Activated B cell treated with CpG ODN at 0.5 μM for 24 hours (primary cell): ENCODE results near the gene ZBTB46. TPM values are rescaled to one million over a fixed set of nuclear protein-coding genes. Genes with fewer than 3 reads are reported as not detected.
A peak's percentile ranks its signal among the peaks of the same experiment; 100 is the strongest.

Source experiments
- ATAC-seq: fragments of 200-7000 bp; cut with Tn5 transposase; one replicate; pipeline ENCODE4 v1.10.0; 2021; ENCODE audit warnings: low read depth, mild to moderate bottlenecking, moderate library complexity
- CTCF ChIA-PET: fragments of 350-600 bp; sonication (Branson Sonifier 250); formaldehyde crosslinking; loops from one replicate; lab custom pipeline; 2021; ENCODE audit warnings: antibody characterized with exemption; lab: Charles Lee
- POLR2A ChIA-PET: fragments of 350-600 bp; sonication (Branson Sonifier 250); formaldehyde crosslinking; loops from one replicate; lab custom pipeline; 2021; ENCODE audit warnings: antibody characterized with exemption; lab: Charles Lee
- DNase-seq: peaks from one replicate; pipeline ENCODE4 v3.0.0; 2022
- H3K27ac Mint-ChIP-seq: one replicate; pipeline ENCODE4 v1.8.0; 2020; ENCODE audit warnings: mixed read lengths
- H3K27me3 Mint-ChIP-seq: one replicate; pipeline ENCODE4 v1.8.0; 2021; ENCODE audit warnings: mixed read lengths
- H3K36me3 Mint-ChIP-seq: one replicate; pipeline ENCODE4 v1.8.0; 2021; ENCODE audit warnings: low read depth, mixed read lengths
- H3K4me1 Mint-ChIP-seq: one replicate; pipeline ENCODE4 v1.8.0; 2021; ENCODE audit warnings: mixed read lengths
- H3K4me3 Mint-ChIP-seq: one replicate; pipeline ENCODE4 v1.8.0; 2020; ENCODE audit warnings: mild to moderate bottlenecking, mixed read lengths
- H3K9me3 Mint-ChIP-seq: one replicate; pipeline ENCODE4 v1.8.0; 2020; ENCODE audit warnings: mixed read lengths
- intact Hi-C: fragments of 100-400 bp; cut with micrococcal nuclease; formaldehyde crosslinking; loops from one replicate; pipeline ENCODE4 v1.15.1; 2024
- total RNA-seq: library from RNA; stranded (reverse); gene quantifications from 2 replicates; pipeline ENCODE4 v1.2.3, GENCODE V29; 2022
- TF ChIP-seq, protein P1 (sequence below): fragments of 200-600 bp; IDR thresholded peaks from one replicate; pipeline ENCODE4 v1.8.0; 2022; ENCODE audit warnings: antibody characterized with exemption, mild to moderate bottlenecking

Gene ZBTB46
- total RNA-seq, 1 donor from 2014 or later: 0.49 TPM

GRCh38 chr20:63846128-63846771 is 15.2 kb upstream of the ZBTB46 start:
- intact Hi-C loops: no loop called here
- TF ChIP-seq, protein P1, sequence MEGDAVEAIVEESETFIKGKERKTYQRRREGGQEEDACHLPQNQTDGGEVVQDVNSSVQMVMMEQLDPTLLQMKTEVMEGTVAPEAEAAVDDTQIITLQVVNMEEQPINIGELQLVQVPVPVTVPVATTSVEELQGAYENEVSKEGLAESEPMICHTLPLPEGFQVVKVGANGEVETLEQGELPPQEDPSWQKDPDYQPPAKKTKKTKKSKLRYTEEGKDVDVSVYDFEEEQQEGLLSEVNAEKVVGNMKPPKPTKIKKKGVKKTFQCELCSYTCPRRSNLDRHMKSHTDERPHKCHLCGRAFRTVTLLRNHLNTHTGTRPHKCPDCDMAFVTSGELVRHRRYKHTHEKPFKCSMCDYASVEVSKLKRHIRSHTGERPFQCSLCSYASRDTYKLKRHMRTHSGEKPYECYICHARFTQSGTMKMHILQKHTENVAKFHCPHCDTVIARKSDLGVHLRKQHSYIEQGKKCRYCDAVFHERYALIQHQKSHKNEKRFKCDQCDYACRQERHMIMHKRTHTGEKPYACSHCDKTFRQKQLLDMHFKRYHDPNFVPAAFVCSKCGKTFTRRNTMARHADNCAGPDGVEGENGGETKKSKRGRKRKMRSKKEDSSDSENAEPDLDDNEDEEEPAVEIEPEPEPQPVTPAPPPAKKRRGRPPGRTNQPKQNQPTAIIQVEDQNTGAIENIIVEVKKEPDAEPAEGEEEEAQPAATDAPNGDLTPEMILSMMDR: no peak
- Mint-ChIP-seq H3K36me3 (no peaks in the 10 kb centered on the region), H3K4me3 (no peak overlapping the region), H3K9me3 (no peaks in the 10 kb centered on the region), H3K4me1 (peaks cover 27% of the 10 kb centered on the region), H3K27me3 (peaks cover 27% of the 10 kb centered on the region), H3K27ac (no peak overlapping the region)
- no peak for ATAC-seq
- no peak for DNase-seq
- POLR2A ChIA-PET: interaction anchor here (0.7 kb wide), 1 partner anchor 204 kb away, joined by 6 read pairs; no protein-coding TSS in a partner anchor
- CTCF ChIA-PET: no interaction called here

GRCh38 chr20:63844511-63844991 is 13.5 kb upstream of the ZBTB46 start:
- Mint-ChIP-seq H3K4me1 (peaks cover 23% of the 10 kb centered on the region), H3K4me3 (no peak overlapping the region), H3K27me3 (peaks cover 19% of the 10 kb centered on the region), H3K36me3 (no peaks in the 10 kb centered on the region), H3K9me3 (no peaks in the 10 kb centered on the region), H3K27ac (no peak overlapping the region)
- TF ChIP-seq, protein P1: no peak
- DNase-seq (no peak), ATAC-seq (no peak)
- CTCF ChIA-PET: no interaction called here
- intact Hi-C loops: no loop called here
- POLR2A ChIA-PET: interaction anchor here (1.0 kb wide), 1 partner anchor 36 kb away, joined by 5 read pairs; no protein-coding TSS in a partner anchor

GRCh38 chr20:63843778-63844177 is 12.7 kb upstream of the ZBTB46 start:
- intact Hi-C loops: no loop called here
- no peaks in the 10 kb centered on the region for H3K9me3 Mint-ChIP-seq
- ChIA-PET POLR2A (interaction anchor here (1.0 kb wide), 1 partner anchor 35 kb away, joined by 5 read pairs; no protein-coding TSS in a partner anchor), CTCF (no interaction called here)
- H3K27ac Mint-ChIP-seq: no peak overlapping the region
- no peak for DNase-seq
- H3K36me3 Mint-ChIP-seq: no peaks in the 10 kb centered on the region
- peaks cover 23% of the 10 kb centered on the region for H3K4me1 Mint-ChIP-seq
- TF ChIP-seq, protein P1: no peak
- H3K27me3 Mint-ChIP-seq: peaks cover 19% of the 10 kb centered on the region
- H3K4me3 Mint-ChIP-seq: no peak overlapping the region
- no peak for ATAC-seq

- Mint-ChIP-seq H3K4me3 (no peak overlapping the region), H3K9me3 (no peaks in the 10 kb centered on the region), H3K4me1 (peaks cover 23% of the 10 kb centered on the region), H3K27ac (no peak overlapping the region), H3K27me3 (peaks cover 19% of the 10 kb centered on the region), H3K36me3 (no peaks in the 10 kb centered on the region)
- intact Hi-C loops: no loop called here
- DNase-seq: no peak
- ATAC-seq: no peak
- CTCF ChIA-PET: no interaction called here
- POLR2A ChIA-PET: no interaction called here
- TF ChIP-seq, protein P1: no peak
Measured at GRCh38 chr20:63843222-63843621, 12.2 kb upstream of the ZBTB46 start.

- ChIA-PET POLR2A (no interaction called here), CTCF (no interaction called here)
- DNase-seq: no peak
- Mint-ChIP-seq H3K4me1 (peaks cover 23% of the 10 kb centered on the region), H3K9me3 (no peaks in the 10 kb centered on the region), H3K27ac (no peak overlapping the region), H3K4me3 (no peak overlapping the region), H3K27me3 (peaks cover 19% of the 10 kb centered on the region), H3K36me3 (no peaks in the 10 kb centered on the region)
- TF ChIP-seq, protein P1: no peak
- intact Hi-C loops: no loop called here
- peak; percentile 52 for ATAC-seq
Measured at GRCh38 chr20:63842258-63842657, 11.2 kb upstream of the ZBTB46 start.
